Cardiac septum (tissue), 1 donor: ENCODE results near the gene GRB14. TPM values are rescaled to one million over a fixed set of nuclear protein-coding genes. Genes with fewer than 3 reads are reported as not detected.
"Not testable (repeated sequence)": the region's sequence is repeated elsewhere in the genome, so short reads cannot be mapped to it uniquely, and the experiment has no call there.

ENCODE experiments used
- DNase-seq: peaks from one replicate; pipeline ENCODE4 v3.0.0-alpha.2; 2020; ENCODE audit warnings: low spot score
- intact Hi-C: fragments of 100-400 bp; cut with DNase I; formaldehyde crosslinking; loops from one replicate; pipeline ENCODE4 v1.14.0; 2022
- total RNA-seq: library from RNA; stranded (reverse); fragmentation: NEBNext Ultra II Directional; extraction: Animal tissue kit (Norgen Biotek cat#: 25700); gene quantifications from one replicate; pipeline ENCODE4 v1.2.1, GENCODE V29; 2021
- donor health status: DM: no; HTN: no; CAD: no.

GRB14 gene
- total RNA-seq, 1 donor from 2014 or later: 2.2 TPM

- intact Hi-C loops: no loop called here
- DNase-seq: no peak
These were observed 110.4 kb downstream of the GRB14 start for GRCh38 chr2:164510895-164511294.

- no peak for DNase-seq
- intact Hi-C loops: no loop called here
These were observed 112.0 kb downstream of the GRB14 start for GRCh38 chr2:164509137-164509877.

- DNase-seq: no peak
These were observed 117.0 kb downstream of the GRB14 start for GRCh38 chr2:164504253-164504652.

GRCh38 chr2:164498836-164499235, 122.4 kb downstream of the GRB14 start:
- intact Hi-C loops: no loop called here
- no peak for DNase-seq

More at GRCh38 chr2:164504253-164504652, 117.0 kb downstream of the GRB14 start:
- intact Hi-C loops: no loop called here

- intact Hi-C loops: no loop called here
- DNase-seq: no peak
These were observed 124.4 kb downstream of the GRB14 start for GRCh38 chr2:164496881-164497280.

GRCh38 chr2:164496421-164496820, 124.9 kb downstream of the GRB14 start:
- no peak for DNase-seq
- intact Hi-C loops: no loop called here

GRCh38 chr2:164495491-164496223, 125.6 kb downstream of the GRB14 start:
- intact Hi-C loops: no loop called here
- no peak for DNase-seq

GRCh38 chr2:164485541-164485940, 135.7 kb downstream of the GRB14 start:
- DNase-seq: no peak
- intact Hi-C loops: no loop called here

- no peak for DNase-seq
- intact Hi-C loops: loop anchor here (5.0 kb wide), 1 partner anchor 1297 kb away; no protein-coding TSS in a partner anchor
These were observed 141.8 kb downstream of the GRB14 start for GRCh38 chr2:164479460-164479859.

- intact Hi-C loops: loop anchor here (5.0 kb wide), 1 partner anchor 1296 kb away; no protein-coding TSS in a partner anchor
These were observed 143.1 kb downstream of the GRB14 start for GRCh38 chr2:164478205-164478604.

GRCh38 chr2:164474873-164475272, 146.4 kb downstream of the GRB14 start:
- no peak for DNase-seq
- intact Hi-C loops: loop anchor here (5.0 kb wide), 1 partner anchor 1293 kb away; no protein-coding TSS in a partner anchor

More at GRCh38 chr2:164478205-164478604, 143.1 kb downstream of the GRB14 start:
- no peak for DNase-seq

GRCh38 chr2:164473021-164473420, 148.3 kb downstream of the GRB14 start:
- intact Hi-C loops: no loop called here
- no peak for DNase-seq

GRCh38 chr2:164465047-164465446, 156.2 kb downstream of the GRB14 start:
- DNase-seq, intact Hi-C loops: not testable (repeated sequence)

- intact Hi-C loops: no loop called here
- no peak for DNase-seq
These were observed 156.9 kb downstream of the GRB14 start for GRCh38 chr2:164464376-164464775.

GRCh38 chr2:164458792-164459191, 162.5 kb downstream of the GRB14 start:
- intact Hi-C loops: no loop called here
- DNase-seq: no peak

GRCh38 chr2:164457271-164457670, 164.0 kb downstream of the GRB14 start:
- DNase-seq: no peak
- intact Hi-C loops: no loop called here

GRCh38 chr2:164456619-164457018, 164.7 kb downstream of the GRB14 start:
- intact Hi-C loops: no loop called here

GRCh38 chr2:164453656-164454305, 167.5 kb downstream of the GRB14 start:
- intact Hi-C loops: no loop called here
- DNase-seq: no peak

More at GRCh38 chr2:164456619-164457018, 164.7 kb downstream of the GRB14 start:
- no peak for DNase-seq

- no peak for DNase-seq
- intact Hi-C loops: no loop called here
These were observed 171.0 kb downstream of the GRB14 start for GRCh38 chr2:164450278-164450677.

GRCh38 chr2:164449706-164450105, 171.6 kb downstream of the GRB14 start:
- intact Hi-C loops: no loop called here
- DNase-seq: no peak
